ENCODE results near the gene PRSS16. TPM values are rescaled to one million over a fixed set of nuclear protein-coding genes. Genes with fewer than 3 reads are reported as not detected.

PRSS16 gene
- total and polyA plus RNA-seq, 9 of the 15 experiments (the other 6 are each of a cell fraction or from before 2014, with no cell fraction given) = 4.5 to 21.3 (median 12.1) TPM

- TF ChIP-seq BRD9 (IDR thresholded peaks at IDR 0.05; ENCODE audit: low read depth, partially characterized antibody) (peak; percentile 21), MLLT1 (IDR thresholded peaks at IDR 0.05) (0 out of 4 replicates have a peak, but pooled peaks of 1 of the 2 experiments have one; percentile 12), CHD4 (IDR thresholded peaks at IDR 0.05; ENCODE audit: insufficient read depth, insufficient replicate concordance, low read depth, low read length, poor library complexity, severe bottlenecking) (peak; percentile 45), POLR2A (conservative IDR thresholded peaks at IDR 0.05) (peak; percentile 54), ELK1 (CRISPR knock-in tag; IDR thresholded peaks at IDR 0.05) (no peak), ZBTB34 (CRISPR knock-in tag; IDR thresholded peaks at IDR 0.05) (no peak), UBTF (IDR thresholded peaks at IDR 0.05; ENCODE audit: borderline replicate concordance in 1 of 2, low read depth in 2 of 2, low read length in 2 of 2) (peak in 1 of 2 experiments; percentile 45; a peak in 1 of 4 replicates), DPF2 (IDR thresholded peaks at IDR 0.05) (peak; percentile 51; the same call in 1 of the 2 replicates), KAT7 (CRISPR knock-in tag; IDR thresholded peaks at IDR 0.05; ENCODE audit: borderline replicate concordance) (peak; percentile 52; the same call in 1 of the 2 replicates), KDM1A (IDR thresholded peaks at IDR 0.05) (peak; percentile 54 to 60; a peak in 3 of 4 replicates), TFAP4 (CRISPR knock-in tag; IDR thresholded peaks at IDR 0.05; ENCODE audit: borderline replicate concordance) (0 out of 2 replicates have a peak, but pooled peaks have one; percentile 29), RNF2 (IDR thresholded peaks at IDR 0.05) (peak; percentile 11; the same call in 1 of the 2 replicates), ZNF785 (CRISPR knock-in tag; IDR thresholded peaks at IDR 0.05) (no peak), RBM22 (IDR thresholded peaks at IDR 0.05; ENCODE audit: low read depth, low read length, poor library complexity, severe bottlenecking) (no peak), MECOM (CRISPR knock-in tag; IDR thresholded peaks at IDR 0.05) (no peak), SMARCA4 (IDR thresholded peaks at IDR 0.05) (0 out of 2 replicates have a peak, but pooled peaks have one; percentile 7), GTF2E2 (tag; IDR thresholded peaks at IDR 0.05) (0 out of 2 replicates have a peak, but pooled peaks have one; percentile 42), NFIC (IDR thresholded peaks at IDR 0.05) (no peak), HNRNPLL (IDR thresholded peaks at IDR 0.05; ENCODE audit: low read depth, low read length, poor library complexity, severe bottlenecking) (peak; percentile 79), RBBP5 (IDR thresholded peaks at IDR 0.05; ENCODE audit: borderline replicate concordance, insufficient read depth, low read length, poor library complexity, severe bottlenecking) (peak; percentile 60)
Observed at GRCh38 chr6:27288136-27289044, 40.9 kb downstream of the PRSS16 start (continued).

Measured in K562 (cell line).